Embryonic facial prominence (tissue), 1 donor: Measurements from ENCODE around the gene TRIM5.

Experiments
- DNase-seq: peaks from one replicate; pipeline ENCODE4 v3.0.0-alpha.2; 2016; ENCODE audit errors: extremely low spot score

TRIM5 gene

GRCh38 chr11:5624489-5625279 lies 60.2 kb downstream of the TRIM5 start, which contains the start of gene TRIM34:
TSS of gene TRIM34 (plus strand) at chr11:5625001. CDS start at chr11:5632332, 7,331 bp downstream.
- DNase-seq, result no peak

DNA sequence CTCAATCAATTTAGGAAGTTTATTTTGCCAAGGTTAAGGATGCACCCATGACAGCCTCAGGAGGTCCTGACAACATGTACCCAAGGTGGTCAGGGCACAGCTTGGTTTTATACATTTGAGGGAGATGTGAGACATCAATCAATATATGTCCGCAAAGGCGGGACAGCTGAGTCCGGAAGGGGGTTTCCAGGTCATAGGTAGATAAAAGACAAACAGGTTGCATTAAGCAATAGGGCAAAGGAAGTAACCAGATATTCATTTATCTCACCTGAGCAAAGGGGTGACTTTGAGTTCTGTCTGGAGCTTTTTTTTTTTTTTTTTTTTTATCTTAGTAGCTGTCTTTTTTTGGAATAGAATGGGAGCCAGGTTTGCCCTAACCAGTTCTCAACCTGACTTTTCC lies 62.1 kb downstream of the TRIM5 start:
- DNase-seq, result no peak

GRCh38 chr11:5621580-5621979 lies 63.3 kb downstream of the TRIM5 start:
- DNase-seq, result no peak

GRCh38 chr11:5620651-5621521 lies 64.0 kb downstream of the TRIM5 start:
- DNase-seq, result no peak

DNA sequence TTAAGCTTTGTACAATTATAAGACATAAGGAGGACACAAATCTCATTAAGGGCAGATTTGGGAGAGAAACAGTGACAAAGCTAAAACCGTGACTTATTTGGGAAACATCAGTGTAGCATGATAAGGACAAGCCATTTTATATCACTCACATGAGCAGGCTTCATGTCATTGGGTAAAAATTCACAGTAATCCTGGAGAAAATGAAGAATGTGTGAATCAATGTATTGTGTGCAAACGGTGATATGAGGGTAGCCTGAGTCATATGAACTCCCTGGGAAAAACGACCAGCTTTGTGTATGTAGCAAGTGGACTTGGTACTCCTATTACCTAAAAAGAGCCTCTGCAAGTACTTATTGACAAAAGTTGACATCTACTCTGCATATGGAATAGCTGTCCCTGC lies 66.1 kb downstream of the TRIM5 start:
- no peak for DNase-seq
